Measurements from ENCODE around the gene WNT4. TPM values are rescaled to one million over a fixed set of nuclear protein-coding genes. Genes with fewer than 3 reads are reported as not detected.

The WNT4 gene
- total RNA-seq, 1 experiment from 2014 or later = 1.5 TPM

- no peaks in the 10 kb centered on the region for H3K36me3 ChIP-seq (ENCODE audit: control insufficient read depth in 1 of 2, insufficient read depth in 2 of 2, low read length in 2 of 2)
- no peaks in the 10 kb centered on the region for H4K20me1 ChIP-seq (ENCODE audit: insufficient read depth)
- ChIA-PET POLR2A (no interaction called here), CTCF (interaction anchor here (1.3 kb wide), 1 partner anchor 13 kb away, joined by 3 read pairs; no protein-coding TSS in a partner anchor), RAD21 (ENCODE audit: low non-redundant PET in 1 of 2, low total read pairs in 2 of 2, uncharacterized antibody in 2 of 2, unreplicated experiment in 2 of 2) (interaction anchor here in 1 of 2 experiments (0.6 kb wide), 1 partner anchor 507 kb away, joined by 3 read pairs; no protein-coding TSS in a partner anchor)
- no peak overlapping the region for H2AFZ ChIP-seq (ENCODE audit: low read depth, low read length, poor library complexity, severe bottlenecking)
- intact Hi-C loops (cut with micrococcal nuclease) = no loop called here
- no peak for DNase-seq (ENCODE audit: low read depth, low spot score)
- TF ChIP-seq ZFX (IDR thresholded peaks at IDR 0.05) (no peak), SRF (IDR thresholded peaks at IDR 0.05; ENCODE audit: low read depth) (no peak), CTCF (IDR thresholded peaks at IDR 0.05 in 2 of 3, conservative IDR thresholded peaks at IDR 0.05 in 1 of 3; ENCODE audit: borderline replicate concordance in 1 of 3, insufficient read depth in 1 of 3, low read depth in 2 of 3, low read length in 2 of 3) (no peak), EZH2 (IDR thresholded peaks at IDR 0.05) (no peak), YY1 (IDR thresholded peaks at IDR 0.05; ENCODE audit: extremely low read depth, insufficient replicate concordance, low read depth, low read length) (no peak), RAD21 (IDR thresholded peaks at IDR 0.05; ENCODE audit: low read depth) (no peak), SIN3A (IDR thresholded peaks at IDR 0.05; ENCODE audit: low read depth) (no peak), EZH2phosphoT487 (IDR thresholded peaks at IDR 0.05; ENCODE audit: borderline replicate concordance) (no peak), SP1 (IDR thresholded peaks at IDR 0.05; ENCODE audit: low read depth) (no peak), POLR2A (IDR thresholded peaks at IDR 0.05; ENCODE audit: borderline replicate concordance, extremely low read depth, insufficient read depth, insufficient read length) (no peak), EGR1 (IDR thresholded peaks at IDR 0.05; ENCODE audit: low read depth) (no peak), ZNF274 (IDR thresholded peaks at IDR 0.05; ENCODE audit: low read depth, low read length) (no peak), CBX3 (IDR thresholded peaks at IDR 0.05; ENCODE audit: low read depth) (no peak), MAX (IDR thresholded peaks at IDR 0.05) (no peak), FOSL1 (IDR thresholded peaks at IDR 0.05; ENCODE audit: low read depth) (no peak), POLR2AphosphoS5 (IDR thresholded peaks at IDR 0.05; ENCODE audit: low read depth, low read length) (no peak), REST (IDR thresholded peaks at IDR 0.05; ENCODE audit: low read depth) (no peak)
- no peak overlapping the region for H3K27ac ChIP-seq (ENCODE audit: low read depth, low read length)
- no peaks in the 10 kb centered on the region for H3K9me2 ChIP-seq (ENCODE audit: insufficient read depth)
- H3K9me3 ChIP-seq (ENCODE audit: control insufficient read depth in 1 of 2, insufficient read depth in 1 of 2, low read depth in 1 of 2, low read length in 2 of 2) = no peaks in the 10 kb centered on the region
- no peak overlapping the region for H3K4me2 ChIP-seq (ENCODE audit: low read length)
- H3K27me3 ChIP-seq (ENCODE audit: insufficient read depth, low read length) = no peaks in the 10 kb centered on the region
- H3K9ac ChIP-seq (ENCODE audit: low read length) = no peak overlapping the region
- no peaks in the 10 kb centered on the region for H3K79me2 ChIP-seq (ENCODE audit: insufficient read depth, low read length)
- no TSS peak for BruUV-seq (replicated peaks)
- no peak overlapping the region for H3K4me3 ChIP-seq (replicated peaks in 1 of 2; ENCODE audit: low read depth in 1 of 2, low read length in 2 of 2)
- no peak for ATAC-seq
- peaks cover 5 to 13% of the 10 kb centered on the region in 2 experiments for H3K4me1 ChIP-seq (ENCODE audit: control insufficient read depth in 1 of 2, insufficient read depth in 2 of 2, low read length in 2 of 2)
These were observed 14.5 kb downstream of the WNT4 start for GRCh38 chr1:22128392-22128791.

Data from HCT116 (cell line).